Gastroesophageal sphincter (tissue), 4 donors: ENCODE data around the gene ST8SIA5. TPM values are rescaled to one million over a fixed set of nuclear protein-coding genes. Genes with fewer than 3 reads are reported as not detected.

Source experiments
- ATAC-seq: fragments of 150-250 bp; one replicate; pipeline ENCODE4 v1.9.1; 2016; ENCODE audit warnings: mild to moderate bottlenecking, moderate library complexity
- H3K27ac ChIP-seq, 4 donors: fragments of 200-600 bp; sonication (generic) in 3 of 4; 1 replicate in 3 of 4; 2 replicates in 1 of 4; pipeline ENCODE4 v1.5.1; 2016 to 2019
- H3K27me3 ChIP-seq: fragments of 200-600 bp; sonication (generic); one replicate; pipeline ENCODE4 v1.5.1; 2019
- H3K36me3 ChIP-seq, 2 donors: fragments of 200-600 bp; sonication (generic); one replicate each; pipeline ENCODE4 v1.5.1; 2019; ENCODE audit warnings: control low read depth in 1 of 2
- H3K4me1 ChIP-seq, 3 donors: fragments of 200-600 bp; sonication (generic); 1 replicate in 2 of 3; 2 replicates in 1 of 3; pipeline ENCODE4 v1.5.1; 2016 to 2019; ENCODE audit warnings: control low read depth in 2 of 3
- H3K4me3 ChIP-seq, 2 donors: fragments of 200-600 bp; sonication (generic); one replicate each; pipeline ENCODE4 v1.5.1; 2019; ENCODE audit warnings: mild to moderate bottlenecking in 1 of 2, moderate library complexity in 1 of 2
- H3K9me3 ChIP-seq, 3 donors: fragments of 200-600 bp; sonication (generic); one replicate each; pipeline ENCODE4 v1.5.1; 2017 to 2019; ENCODE audit warnings: control low read depth in 2 of 3
- EP300 ChIP-seq: sonication (generic); formaldehyde crosslinking; IDR thresholded peaks from one replicate; pipeline ENCODE4 v1.6.1; 2017; ENCODE audit warnings: antibody characterized with exemption, mild to moderate bottlenecking
- POLR2A ChIP-seq, 2 donors: fragments of 450-650 bp; IDR thresholded peaks; one replicate each; pipeline ENCODE4 v1.6.1; 2017; ENCODE audit warnings: antibody characterized with exemption in 2 of 2, mild to moderate bottlenecking in 2 of 2, moderate library complexity in 1 of 2
- POLR2AphosphoS5 ChIP-seq: sonication (generic); formaldehyde crosslinking; IDR thresholded peaks from one replicate; pipeline ENCODE4 v1.6.1; 2017; ENCODE audit warnings: antibody characterized with exemption
- WGBS, 2 donors: methylation state at CpG; one replicate each; pipeline ENCODE4 v1.1.5; 2018; ENCODE audit warnings: low coverage in 1 of 2; 5-methylcytosine and 5-hydroxymethylcytosine counted together
- total RNA-seq, 4 donors: library from RNA; depleted of rRNA; stranded (reverse); fragments of >200 nt; gene quantifications; one replicate each; pipeline ENCODE4 v1.1.0, GENCODE V29; 2016
- TF ChIP-seq, protein P1 (sequence below), 4 experiments: fragments of 200-600 bp in 2 of 4; fragments of 450-650 bp in 2 of 4; sonication (generic) in 1 of 4; IDR thresholded peaks; one replicate each; pipeline ENCODE4 v1.5.1; 2017 to 2019; ENCODE audit warnings: antibody characterized with exemption in 4 of 4, mild to moderate bottlenecking in 2 of 4, moderate library complexity in 2 of 4

ST8SIA5 gene
- total RNA-seq, 4 donors from 2014 or later: 0.08 to 0.27 TPM; not detected in 2

GRCh38 chr18:46787674-46788073 is 30.8 kb upstream of the ST8SIA5 start:
- Histone ChIP-seq H3K27me3 (no peaks in the 10 kb centered on the region), H3K4me1 (no peaks in the 10 kb centered on the region), H3K36me3 (no peaks in the 10 kb centered on the region), H3K4me3 (no peak overlapping the region), H3K9me3 (peaks cover 0 to 11% (median 0%) of the 10 kb centered on the region in 3 donors), H3K27ac (no peak overlapping the region)
- WGBS, 2 donors: 67% methylated on average over 3 of the region's 3 CpGs; no CpG with 5 or more reads in 1 of the 2 donors
- TF ChIP-seq POLR2AphosphoS5: no peak
- TF ChIP-seq EP300: no peak
- TF ChIP-seq, protein P1, sequence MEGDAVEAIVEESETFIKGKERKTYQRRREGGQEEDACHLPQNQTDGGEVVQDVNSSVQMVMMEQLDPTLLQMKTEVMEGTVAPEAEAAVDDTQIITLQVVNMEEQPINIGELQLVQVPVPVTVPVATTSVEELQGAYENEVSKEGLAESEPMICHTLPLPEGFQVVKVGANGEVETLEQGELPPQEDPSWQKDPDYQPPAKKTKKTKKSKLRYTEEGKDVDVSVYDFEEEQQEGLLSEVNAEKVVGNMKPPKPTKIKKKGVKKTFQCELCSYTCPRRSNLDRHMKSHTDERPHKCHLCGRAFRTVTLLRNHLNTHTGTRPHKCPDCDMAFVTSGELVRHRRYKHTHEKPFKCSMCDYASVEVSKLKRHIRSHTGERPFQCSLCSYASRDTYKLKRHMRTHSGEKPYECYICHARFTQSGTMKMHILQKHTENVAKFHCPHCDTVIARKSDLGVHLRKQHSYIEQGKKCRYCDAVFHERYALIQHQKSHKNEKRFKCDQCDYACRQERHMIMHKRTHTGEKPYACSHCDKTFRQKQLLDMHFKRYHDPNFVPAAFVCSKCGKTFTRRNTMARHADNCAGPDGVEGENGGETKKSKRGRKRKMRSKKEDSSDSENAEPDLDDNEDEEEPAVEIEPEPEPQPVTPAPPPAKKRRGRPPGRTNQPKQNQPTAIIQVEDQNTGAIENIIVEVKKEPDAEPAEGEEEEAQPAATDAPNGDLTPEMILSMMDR (IDR thresholded peaks at IDR 0.05): no peak
- no peak for TF ChIP-seq POLR2A (IDR thresholded peaks at IDR 0.05)
- ATAC-seq: no peak

DNA sequence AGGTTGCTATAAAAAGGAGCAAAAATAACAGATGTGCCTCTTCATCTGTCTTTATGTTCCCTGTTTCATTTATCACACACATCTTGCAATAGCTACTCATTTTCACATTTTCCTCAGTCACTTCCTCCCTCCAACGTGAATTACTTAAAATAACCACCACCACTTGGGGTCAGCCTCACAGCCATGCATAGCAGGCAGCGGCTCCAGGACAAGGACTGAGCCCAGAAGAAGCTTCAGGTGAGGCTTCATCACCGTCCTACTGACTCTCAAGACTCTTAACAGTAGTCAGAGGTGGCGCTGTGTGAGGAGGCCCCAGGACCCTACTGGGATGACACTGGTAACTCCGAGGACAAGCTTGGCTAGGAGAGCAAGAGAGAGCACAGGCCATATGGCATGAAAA is 15.5 kb upstream of the ST8SIA5 start:
- H3K36me3 ChIP-seq: no peaks in the 10 kb centered on the region
- no peak for ATAC-seq
- H3K27me3 ChIP-seq: peaks cover 6% of the 10 kb centered on the region
- H3K4me3 ChIP-seq: no peak overlapping the region
- H3K27ac ChIP-seq: no peak overlapping the region
- no peak for TF ChIP-seq EP300
- TF ChIP-seq, protein P1 (IDR thresholded peaks at IDR 0.05): no peak
- TF ChIP-seq POLR2A (IDR thresholded peaks at IDR 0.05): no peak
- no peak for TF ChIP-seq POLR2AphosphoS5
- 0% methylated on average over 1 of the region's 5 CpGs for WGBS, 2 donors
- no peaks in the 10 kb centered on the region for H3K4me1 ChIP-seq
- H3K9me3 ChIP-seq: no peaks in the 10 kb centered on the region

DNA sequence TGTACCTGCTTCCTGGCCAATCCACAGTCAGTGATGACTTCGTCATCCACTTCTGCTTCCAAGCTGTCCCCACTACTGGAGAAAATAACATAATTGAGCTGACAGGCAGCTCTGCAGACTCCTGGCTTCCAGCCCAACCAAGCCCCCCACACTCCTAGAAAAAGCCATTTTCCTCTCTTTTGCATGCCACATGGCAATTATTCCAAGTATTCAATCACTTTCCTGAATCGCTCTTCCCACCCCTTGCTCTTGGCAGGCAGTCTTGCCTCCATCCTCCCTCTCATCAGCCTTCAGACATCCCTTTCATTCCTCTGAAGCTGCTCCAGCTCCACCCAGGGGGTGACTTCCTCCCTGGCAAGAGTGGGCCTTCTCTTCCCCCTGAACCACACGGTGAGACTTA is 14.3 kb upstream of the ST8SIA5 start:
- ATAC-seq: no peak
- WGBS, 2 donors: 37 to 57% methylated on average over 2 of the region's 3 CpGs
- Histone ChIP-seq H3K4me3 (no peak overlapping the region), H3K27ac (no peak overlapping the region), H3K4me1 (no peaks in the 10 kb centered on the region), H3K36me3 (no peaks in the 10 kb centered on the region), H3K9me3 (no peaks in the 10 kb centered on the region), H3K27me3 (peaks cover 6% of the 10 kb centered on the region)
- TF ChIP-seq POLR2AphosphoS5: no peak
- TF ChIP-seq, protein P1 (IDR thresholded peaks at IDR 0.05): no peak
- no peak for TF ChIP-seq EP300
- no peak for TF ChIP-seq POLR2A (IDR thresholded peaks at IDR 0.05)

GRCh38 chr18:46770708-46771107 is 13.9 kb upstream of the ST8SIA5 start:
- Histone ChIP-seq H3K9me3 (no peaks in the 10 kb centered on the region), H3K36me3 (no peaks in the 10 kb centered on the region), H3K4me1 (no peaks in the 10 kb centered on the region), H3K27ac (no peak overlapping the region), H3K4me3 (no peak overlapping the region), H3K27me3 (peaks cover 6% of the 10 kb centered on the region)
- TF ChIP-seq, protein P1 (IDR thresholded peaks at IDR 0.05): no peak
- no peak for TF ChIP-seq EP300
- no peak for TF ChIP-seq POLR2AphosphoS5
- no peak for TF ChIP-seq POLR2A (IDR thresholded peaks at IDR 0.05)
- ATAC-seq: no peak
- WGBS, 2 donors: 49 to 92% methylated on average over 2 of the region's 2 CpGs

DNA sequence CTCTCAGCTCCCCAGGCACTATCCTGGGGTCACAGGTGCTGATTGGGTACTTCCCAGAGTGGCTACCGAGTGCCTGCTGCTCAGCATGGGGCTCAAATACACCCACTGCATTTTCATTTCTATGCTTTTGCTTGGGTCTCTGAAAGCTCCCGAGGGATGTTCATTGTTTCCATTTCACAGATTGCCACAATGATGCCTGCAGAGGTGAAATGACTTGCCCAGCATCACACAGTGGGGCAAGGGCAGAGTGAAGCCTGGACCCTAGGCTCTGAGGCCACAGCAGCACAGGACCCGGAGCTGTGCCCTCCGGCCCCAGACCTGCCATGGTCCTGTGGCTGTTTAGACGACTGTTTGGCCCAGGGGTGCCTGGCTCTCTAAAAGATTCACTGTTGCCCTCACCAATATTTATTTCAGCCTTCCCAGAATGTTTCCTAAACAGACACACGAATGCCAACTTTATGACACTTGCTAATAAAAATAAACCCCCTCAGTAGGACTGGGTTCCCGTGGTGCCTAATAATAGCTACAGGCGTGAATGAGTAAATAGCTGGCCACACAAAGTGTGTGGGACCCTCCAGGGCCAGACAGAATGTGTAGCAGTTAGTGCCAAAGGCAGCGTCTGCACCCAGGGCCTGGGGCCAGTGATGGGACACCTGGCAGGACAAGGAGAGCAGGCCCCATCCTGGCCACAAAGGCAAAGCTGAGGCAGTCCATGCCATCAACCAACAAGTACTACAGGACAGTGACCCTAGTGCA is 11.5 kb upstream of the ST8SIA5 start:
- Histone ChIP-seq H3K36me3 (no peaks in the 10 kb centered on the region), H3K4me1 (no peaks in the 10 kb centered on the region), H3K9me3 (no peaks in the 10 kb centered on the region), H3K27ac (no peak overlapping the region), H3K27me3 (peaks cover 10% of the 10 kb centered on the region), H3K4me3 (no peak overlapping the region)
- no peak for ATAC-seq
- TF ChIP-seq POLR2A (IDR thresholded peaks at IDR 0.05) (no peak), EP300 (no peak), POLR2AphosphoS5 (no peak)
- TF ChIP-seq, protein P1 (IDR thresholded peaks at IDR 0.05): no peak
- WGBS, 2 donors: 72 to 77% methylated on average over 2 of the region's 9 CpGs
